Tibial nerve (tissue), 4 donors: ENCODE data around the gene CFAP54. TPM values are rescaled to one million over a fixed set of nuclear protein-coding genes. Genes with fewer than 3 reads are reported as not detected.

Experiments used
- DNase-seq, 2 donors: peaks; one replicate each; pipeline ENCODE4 v3.0.0-alpha.2; 2019; ENCODE audit warnings: low spot score in 2 of 2
- H3K27ac ChIP-seq, 4 donors: fragments of 200-600 bp; sonication (generic) in 3 of 4; one replicate each; pipeline ENCODE4 v1.5.1; 2017 to 2019; ENCODE audit warnings: mild to moderate bottlenecking in 1 of 4
- H3K27me3 ChIP-seq, 2 donors: fragments of 200-600 bp; sonication (generic) in 1 of 2; one replicate each; pipeline versions ENCODE4 v1.5.1 to v1.6.0; 2017 to 2019
- H3K36me3 ChIP-seq, 3 donors: fragments of 200-600 bp; sonication (generic); one replicate each; pipeline ENCODE4 v1.5.1; 2018 to 2019
- H3K4me1 ChIP-seq, 4 donors: fragments of 200-600 bp; sonication (generic) in 3 of 4; one replicate each; pipeline ENCODE4 v1.5.1; 2017 to 2019
- H3K4me3 ChIP-seq, 4 donors: fragments of 200-600 bp; sonication (generic) in 3 of 4; one replicate each; pipeline ENCODE4 v1.5.1; 2017 to 2019; ENCODE audit warnings: mild to moderate bottlenecking in 1 of 4, moderate library complexity in 1 of 4
- H3K9me3 ChIP-seq, 4 donors: fragments of 200-600 bp; sonication (generic) in 3 of 4; one replicate each; pipeline ENCODE4 v1.5.1; 2017 to 2019
- EP300 ChIP-seq, 2 donors: sonication (generic); formaldehyde crosslinking; IDR thresholded peaks; one replicate each; pipeline ENCODE4 v1.6.1; 2017; ENCODE audit warnings: antibody characterized with exemption in 2 of 2, mild to moderate bottlenecking in 1 of 2
- POLR2A ChIP-seq, 2 donors: fragments of 450-650 bp; IDR thresholded peaks; one replicate each; pipeline ENCODE4 v1.6.1; 2017; ENCODE audit warnings: antibody characterized with exemption in 2 of 2, mild to moderate bottlenecking in 2 of 2, moderate library complexity in 2 of 2
- WGBS, 2 donors: methylation state at CpG; one replicate each; pipeline ENCODE4 v1.1.5; 2018; 5-methylcytosine and 5-hydroxymethylcytosine counted together
- total RNA-seq, 4 donors: library from RNA; depleted of rRNA; stranded (reverse); fragments of >200 nt; gene quantifications; one replicate each; pipeline ENCODE4 v1.1.0, GENCODE V29; 2016
- TF ChIP-seq, protein P1 (sequence below), 5 experiments: fragments of 200-600 bp in 3 of 5; fragments of 450-650 bp in 2 of 5; sonication (generic) in 3 of 5; IDR thresholded peaks; one replicate each; pipeline ENCODE4 v1.5.1; 2016 to 2019; ENCODE audit warnings: antibody characterized with exemption in 5 of 5, mild to moderate bottlenecking in 3 of 5, moderate library complexity in 2 of 5

CFAP54 gene
- total RNA-seq, 4 donors from 2014 or later = 0.87 to 6.7 (median 2.1) TPM

DNA sequence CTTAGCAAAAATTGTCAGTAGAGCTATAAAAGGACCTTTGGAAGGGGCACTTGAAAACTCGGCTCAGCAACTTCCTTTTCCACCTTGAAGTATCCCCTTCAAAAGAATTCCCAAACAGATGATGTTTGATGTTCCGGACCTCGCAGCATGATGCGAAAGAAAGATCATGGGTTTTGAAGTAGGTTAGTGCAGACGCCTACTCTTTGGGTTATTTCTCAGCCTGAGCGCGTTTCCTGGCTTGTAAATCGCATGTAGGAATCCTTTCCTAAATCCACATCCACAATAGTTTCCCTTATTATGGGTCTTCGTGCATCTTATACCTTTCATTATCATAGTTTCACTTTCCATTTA is 417.1 kb downstream of the CFAP54 start:
- no peak for TF ChIP-seq EP300 (IDR thresholded peaks at IDR 0.05)
- TF ChIP-seq, protein P1, sequence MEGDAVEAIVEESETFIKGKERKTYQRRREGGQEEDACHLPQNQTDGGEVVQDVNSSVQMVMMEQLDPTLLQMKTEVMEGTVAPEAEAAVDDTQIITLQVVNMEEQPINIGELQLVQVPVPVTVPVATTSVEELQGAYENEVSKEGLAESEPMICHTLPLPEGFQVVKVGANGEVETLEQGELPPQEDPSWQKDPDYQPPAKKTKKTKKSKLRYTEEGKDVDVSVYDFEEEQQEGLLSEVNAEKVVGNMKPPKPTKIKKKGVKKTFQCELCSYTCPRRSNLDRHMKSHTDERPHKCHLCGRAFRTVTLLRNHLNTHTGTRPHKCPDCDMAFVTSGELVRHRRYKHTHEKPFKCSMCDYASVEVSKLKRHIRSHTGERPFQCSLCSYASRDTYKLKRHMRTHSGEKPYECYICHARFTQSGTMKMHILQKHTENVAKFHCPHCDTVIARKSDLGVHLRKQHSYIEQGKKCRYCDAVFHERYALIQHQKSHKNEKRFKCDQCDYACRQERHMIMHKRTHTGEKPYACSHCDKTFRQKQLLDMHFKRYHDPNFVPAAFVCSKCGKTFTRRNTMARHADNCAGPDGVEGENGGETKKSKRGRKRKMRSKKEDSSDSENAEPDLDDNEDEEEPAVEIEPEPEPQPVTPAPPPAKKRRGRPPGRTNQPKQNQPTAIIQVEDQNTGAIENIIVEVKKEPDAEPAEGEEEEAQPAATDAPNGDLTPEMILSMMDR (IDR thresholded peaks at IDR 0.05) = no peak
- no peak for TF ChIP-seq POLR2A (IDR thresholded peaks at IDR 0.05)
- Histone ChIP-seq H3K27me3 (no peaks in the 10 kb centered on the region), H3K27ac (peak overlapping the region; percentile 89 to 96 (median 93)), H3K4me3 (peak overlapping the region; percentile 64 to 99 (median 87)), H3K4me1 (peaks cover 0 to 29% (median 8%) of the 10 kb centered on the region in 4 donors), H3K36me3 (no peaks in the 10 kb centered on the region), H3K9me3 (no peaks in the 10 kb centered on the region)
- 40 to 44% methylated on average over 9 of the region's 9 CpGs for WGBS, 2 donors
- no peak for DNase-seq

DNA sequence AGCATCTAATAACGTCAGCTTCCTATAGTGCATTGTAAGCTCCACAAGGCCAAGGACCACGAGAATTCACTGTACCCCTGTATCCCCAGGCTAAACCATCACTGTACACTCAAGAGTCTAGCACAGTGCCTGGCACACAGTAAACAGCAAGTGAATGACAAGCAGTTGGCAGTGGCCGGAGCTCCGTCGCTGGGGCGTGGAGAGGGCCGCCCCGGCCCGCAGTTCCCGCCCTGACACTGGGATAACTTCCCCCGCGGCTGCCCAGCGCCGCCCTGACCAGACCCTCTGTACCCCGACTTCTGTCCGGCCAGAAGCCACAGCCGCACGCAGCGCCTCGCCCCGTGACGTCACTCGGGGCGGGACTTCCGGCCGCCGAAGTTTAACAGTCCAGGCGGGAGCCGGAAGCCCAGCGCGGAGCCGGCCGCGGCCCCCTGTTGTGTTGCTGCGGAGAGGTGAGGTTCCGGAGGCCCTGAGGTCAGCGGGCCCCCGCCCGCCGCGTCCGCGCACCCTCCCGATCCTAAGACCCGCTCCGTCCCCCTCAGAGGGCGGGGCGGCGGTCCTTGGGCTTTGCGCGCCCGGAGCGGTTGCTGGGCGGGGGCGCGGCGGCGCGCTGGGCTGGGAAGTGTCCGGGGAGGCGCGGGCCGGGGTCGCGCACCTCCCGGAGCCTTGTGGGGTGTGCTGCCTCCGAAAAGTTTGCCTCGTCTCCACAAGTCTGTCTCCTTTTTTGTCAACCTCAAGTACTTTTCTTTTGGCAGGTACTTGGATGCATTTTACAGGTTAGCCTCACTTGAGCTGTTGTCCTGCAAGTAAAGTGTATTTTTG is 417.7 kb downstream of the CFAP54 start, which contains the start of gene NEDD1:
TSS of gene NEDD1 (plus strand) at position 409 of the 822 bp plus-strand sequence. CDS start 2,503 bp downstream, outside the sequence.
- 1% methylated on average over 32 to 53 of the region's 68 CpGs for WGBS, 2 donors
- peak within 1 kb of the TSS; percentile 89 to 96 (median 93) for H3K27ac ChIP-seq
- TF ChIP-seq POLR2A (IDR thresholded peaks at IDR 0.05) (peak in 1 of 2 donors; percentile 76), EP300 (IDR thresholded peaks at IDR 0.05) (peak in 1 of 2 donors; percentile 74)
- TF ChIP-seq, protein P1 (IDR thresholded peaks at IDR 0.05) = peak in 2 of 5 experiments; percentile 10 to 14
- H3K4me1 ChIP-seq = peaks cover 0 to 33% (median 8%) of the 10 kb centered on the region in 4 donors
- peak within 1 kb of the TSS; percentile 64 to 99 (median 87) for H3K4me3 ChIP-seq
- no peaks in the 10 kb centered on the region for H3K9me3 ChIP-seq
- no peaks in the 10 kb centered on the region for H3K27me3 ChIP-seq
- no peaks in the 10 kb centered on the region for H3K36me3 ChIP-seq
- peak; percentile 65 to 72 for DNase-seq

DNA sequence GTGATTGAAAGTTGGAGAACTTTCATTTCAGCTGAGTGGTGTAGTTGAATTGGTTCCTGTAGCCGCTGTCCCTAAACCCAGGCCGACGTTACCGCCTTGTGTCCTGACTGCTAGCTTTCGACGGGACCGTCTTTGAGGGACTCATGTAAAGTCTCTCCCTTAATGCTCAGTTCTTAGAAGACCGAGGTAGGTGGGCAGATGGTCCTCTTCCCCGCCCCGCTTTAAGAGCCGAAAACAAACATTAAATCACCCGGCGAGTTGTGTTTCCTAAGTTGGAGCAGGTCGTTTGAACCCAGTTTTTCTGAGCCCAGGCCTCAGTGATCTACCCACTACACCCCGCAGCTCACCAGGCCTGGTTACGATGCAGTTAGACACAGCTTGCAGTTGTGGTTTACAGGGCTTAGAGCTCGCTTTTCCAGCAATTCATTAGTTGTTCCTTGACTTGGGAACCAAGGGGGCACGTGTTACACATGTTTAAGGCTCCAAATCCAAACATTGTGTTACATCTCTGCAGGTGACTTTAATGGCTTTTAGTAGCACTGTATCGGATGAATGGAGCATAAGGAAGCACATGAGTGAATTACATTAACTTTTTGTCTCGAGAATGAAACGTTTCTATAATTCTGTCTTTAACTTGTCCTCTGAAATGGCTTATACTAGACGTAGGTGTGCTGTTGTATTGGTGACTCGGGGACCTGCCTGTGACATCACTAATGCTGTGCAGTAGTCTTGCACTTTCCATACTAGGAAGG is 418.5 kb downstream of the CFAP54 start:
- peak in 1 of 2 donors; percentile 13 for DNase-seq
- TF ChIP-seq EP300 (IDR thresholded peaks at IDR 0.05) = no peak
- no peak for TF ChIP-seq POLR2A (IDR thresholded peaks at IDR 0.05)
- TF ChIP-seq, protein P1 (IDR thresholded peaks at IDR 0.05) = no peak
- peak overlapping the region; percentile 89 to 96 (median 93) for H3K27ac ChIP-seq
- no peaks in the 10 kb centered on the region for H3K9me3 ChIP-seq
- WGBS, 2 donors = 6% methylated on average over 23 of the region's 23 CpGs
- peak overlapping the region; percentile 64 to 99 (median 87) for H3K4me3 ChIP-seq
- no peaks in the 10 kb centered on the region for H3K36me3 ChIP-seq
- no peaks in the 10 kb centered on the region for H3K27me3 ChIP-seq
- peaks cover 0 to 38% (median 8%) of the 10 kb centered on the region in 4 donors for H3K4me1 ChIP-seq

DNA sequence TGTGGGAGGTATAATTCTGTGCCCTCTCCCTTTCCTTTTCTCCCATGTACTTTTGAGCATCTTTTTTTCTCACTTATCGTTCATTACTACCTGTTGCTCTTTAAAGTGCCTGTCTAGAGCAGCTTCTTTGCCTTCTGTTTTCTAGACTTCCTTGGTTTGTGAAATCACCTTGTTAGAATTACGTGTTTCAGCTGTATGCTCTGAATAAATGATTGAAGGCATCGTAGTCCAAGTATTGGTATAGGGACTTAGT is 419.0 kb downstream of the CFAP54 start:
- peak overlapping the region; percentile 64 to 99 (median 87) for H3K4me3 ChIP-seq
- WGBS, 2 donors = 79 to 85% methylated on average over 3 of the region's 3 CpGs
- peaks cover 0 to 38% (median 8%) of the 10 kb centered on the region in 4 donors for H3K4me1 ChIP-seq
- no peak for DNase-seq
- H3K9me3 ChIP-seq = no peaks in the 10 kb centered on the region
- peaks cover 0 to 4% (median 0%) of the 10 kb centered on the region in 3 donors for H3K36me3 ChIP-seq
- peak overlapping the region in 1 of 4 donors; percentile 93 for H3K27ac ChIP-seq
- TF ChIP-seq, protein P1 (IDR thresholded peaks at IDR 0.05) = no peak
- TF ChIP-seq EP300 (IDR thresholded peaks at IDR 0.05) (no peak), POLR2A (IDR thresholded peaks at IDR 0.05) (no peak)
- H3K27me3 ChIP-seq = no peaks in the 10 kb centered on the region

DNA sequence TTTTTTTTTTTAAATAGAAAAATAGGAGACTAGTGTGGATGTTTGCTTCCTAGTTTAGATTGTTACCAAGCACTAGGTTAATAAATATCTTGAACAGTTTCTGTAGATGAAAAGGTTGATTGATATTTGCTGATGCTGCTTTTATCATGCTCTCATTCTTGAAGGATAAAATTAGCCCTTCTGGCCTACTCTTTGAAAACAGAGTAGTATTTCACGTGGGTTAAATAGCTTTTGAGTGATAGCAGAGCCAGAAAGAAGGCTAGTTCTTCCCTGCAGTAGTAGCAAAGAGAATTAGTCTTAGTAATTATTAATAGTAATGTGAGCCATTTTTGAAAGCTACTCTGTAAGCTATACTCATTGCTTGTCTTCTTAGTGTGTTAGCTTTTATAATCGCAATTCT is 422.9 kb downstream of the CFAP54 start:
- no peaks in the 10 kb centered on the region for H3K27me3 ChIP-seq
- no peaks in the 10 kb centered on the region for H3K9me3 ChIP-seq
- peaks cover 0 to 31% (median 8%) of the 10 kb centered on the region in 4 donors for H3K4me1 ChIP-seq
- no peak overlapping the region for H3K4me3 ChIP-seq
- WGBS, 2 donors = 55 to 57% methylated on average over 2 of the region's 2 CpGs
- no peak for DNase-seq
- no peak overlapping the region for H3K27ac ChIP-seq
- peaks cover 0 to 4% (median 0%) of the 10 kb centered on the region in 3 donors for H3K36me3 ChIP-seq
- TF ChIP-seq EP300 (IDR thresholded peaks at IDR 0.05) (no peak), POLR2A (IDR thresholded peaks at IDR 0.05) (no peak)
